NCI-H526 treated with DMSO at 0.1 percent for 48 hours (cell line): Measurements from ENCODE around the gene SORT1.
"Not testable (repeated sequence)": the region's sequence is repeated elsewhere in the genome, so short reads cannot be mapped to it uniquely, and the experiment has no call there.

ENCODE experiments used
- DNase-seq: peaks from one replicate; lab custom pipeline; 2025; lab: John Stamatoyannopoulos, UW

SORT1 gene

DNA sequence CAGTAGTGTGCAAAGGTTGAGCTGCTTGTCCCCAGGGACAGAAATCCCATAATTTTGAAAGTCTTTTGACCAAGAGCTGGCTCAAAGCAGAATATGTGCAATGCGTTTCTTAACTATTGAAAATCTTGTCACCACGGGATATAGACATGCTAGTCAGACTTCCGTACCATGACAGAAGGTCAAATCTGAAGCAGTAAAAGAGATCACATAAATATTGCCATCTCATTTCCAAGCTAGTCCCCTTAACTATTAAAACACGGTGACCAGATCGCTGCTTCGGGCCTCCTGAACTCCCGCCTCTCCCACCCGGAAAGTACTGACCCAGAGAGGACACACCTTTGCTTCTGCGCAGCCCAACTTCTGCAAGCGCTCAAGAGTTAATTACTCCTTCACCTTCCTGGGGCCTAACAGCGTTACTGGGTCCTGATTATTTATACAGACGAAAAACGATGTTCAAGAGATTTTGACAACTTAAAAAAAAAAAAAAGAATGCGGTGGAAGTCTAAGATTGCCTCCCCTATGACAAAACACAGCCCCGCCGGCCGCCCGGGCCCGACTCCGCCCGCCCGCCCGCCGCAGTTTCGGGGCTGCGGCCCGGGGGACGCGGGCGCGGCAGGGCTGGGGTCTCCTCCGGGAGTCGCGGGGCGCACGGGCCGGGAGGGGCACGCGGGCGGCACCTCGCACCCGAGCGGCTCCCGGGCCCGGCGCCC lies 692 bp downstream of the SORT1 start:
- no peak for DNase-seq

DNA sequence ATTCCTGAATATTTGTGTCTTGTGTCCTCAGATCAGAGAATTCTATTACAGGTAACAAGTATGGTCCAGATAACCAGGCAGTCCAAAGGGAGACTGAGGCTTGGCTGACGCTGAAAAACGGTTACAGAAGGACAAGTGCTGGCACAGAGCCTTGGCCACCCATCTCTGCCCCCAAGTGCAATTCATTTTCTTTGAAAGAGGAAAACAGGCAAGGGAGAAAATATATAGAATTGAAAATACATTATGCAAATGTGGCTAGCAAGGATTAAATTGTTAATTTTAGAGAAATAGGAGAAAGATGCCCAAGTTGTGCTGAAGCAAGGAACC lies 1.2 kb downstream of the SORT1 start:
- no peak for DNase-seq

DNA sequence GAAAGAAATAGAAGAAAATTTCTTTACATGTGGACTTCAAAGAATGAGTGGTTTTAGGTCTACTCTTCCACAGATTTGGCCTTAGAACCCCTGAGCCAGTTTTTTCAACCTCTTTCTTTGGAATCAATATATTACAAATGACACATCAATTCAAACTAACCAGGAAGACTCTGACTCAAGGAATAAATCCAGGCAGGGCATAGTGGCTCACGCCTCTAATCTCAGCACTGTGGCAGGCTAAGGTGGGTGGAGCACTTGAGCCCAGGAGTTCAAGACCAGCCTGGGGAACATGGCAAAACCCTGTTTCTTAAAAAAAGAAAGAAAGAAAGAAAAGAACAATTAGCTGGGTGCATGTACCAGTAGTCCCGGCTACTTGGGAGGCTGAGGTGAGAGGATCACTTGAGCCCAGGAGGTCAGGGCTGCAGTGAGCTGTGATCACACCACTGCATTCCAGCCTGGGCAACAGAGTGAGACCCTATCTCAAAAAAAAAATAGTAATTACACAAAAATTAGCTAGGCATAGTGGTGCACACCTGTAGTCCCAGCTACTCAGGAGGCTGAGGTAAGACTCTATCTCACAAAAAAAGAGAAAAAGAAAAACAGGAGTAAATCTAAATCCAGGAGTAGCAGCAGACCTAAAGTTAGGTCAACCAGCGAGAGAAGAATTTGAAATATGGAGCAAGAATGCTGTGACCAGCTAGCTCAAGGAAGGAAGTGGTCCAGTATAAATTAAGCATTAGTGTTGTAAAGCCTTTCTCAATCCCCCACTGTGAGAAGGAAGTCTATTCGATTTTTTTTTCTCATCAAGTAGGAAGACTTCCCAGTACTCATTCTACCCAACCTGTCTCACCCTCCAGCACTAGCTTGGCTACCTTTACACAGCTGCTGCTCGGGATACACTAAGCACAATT lies 1.9 kb downstream of the SORT1 start:
- no peak for DNase-seq

DNA sequence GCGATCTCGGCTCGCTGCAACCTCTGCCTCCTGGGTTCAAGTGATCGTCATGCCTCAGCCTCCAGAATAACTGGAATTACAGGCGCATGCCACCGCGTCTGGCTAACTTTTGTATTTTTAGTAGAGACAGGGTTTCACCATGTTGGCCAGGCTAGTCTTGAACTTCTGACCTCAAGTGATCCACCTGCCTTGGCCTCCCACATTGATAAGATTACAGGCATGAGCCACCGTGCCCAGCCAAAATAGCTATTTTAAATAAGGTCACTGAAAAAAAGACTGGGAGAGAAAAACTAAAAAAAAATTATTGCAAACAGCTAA lies 2.5 kb downstream of the SORT1 start:
- not testable (repeated sequence) for DNase-seq

DNA sequence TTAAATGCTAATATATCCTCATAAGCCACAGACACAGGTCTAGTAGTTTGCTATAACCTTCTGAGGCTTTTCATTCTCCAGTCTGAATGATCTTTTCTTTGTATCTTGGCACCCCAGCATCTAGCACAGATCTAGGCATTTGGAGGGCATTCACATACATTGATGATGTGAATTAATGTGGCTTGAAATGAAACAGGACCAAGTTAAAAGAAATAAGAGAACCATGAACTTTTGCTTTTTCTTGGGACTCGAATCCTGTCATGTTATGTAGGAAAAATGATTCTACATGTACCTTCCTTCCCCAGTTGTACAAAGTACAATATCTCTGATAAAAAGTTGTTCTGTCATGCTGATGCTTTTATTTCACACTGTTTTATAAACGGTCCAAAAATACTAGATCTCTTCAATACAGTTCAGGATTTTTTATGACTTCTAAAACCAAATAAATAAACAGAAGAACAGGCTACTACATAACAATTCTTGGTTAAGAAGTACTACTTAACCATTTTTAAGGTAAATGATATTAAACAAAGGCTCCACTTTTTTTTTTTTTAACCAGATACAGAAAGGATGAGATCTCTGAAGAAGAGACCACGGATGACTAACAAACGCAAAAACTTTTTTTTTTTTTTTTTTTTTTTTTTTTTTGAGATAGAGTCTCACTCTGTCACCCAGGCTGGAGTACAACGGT lies 3.0 kb downstream of the SORT1 start:
- no peak for DNase-seq

DNA sequence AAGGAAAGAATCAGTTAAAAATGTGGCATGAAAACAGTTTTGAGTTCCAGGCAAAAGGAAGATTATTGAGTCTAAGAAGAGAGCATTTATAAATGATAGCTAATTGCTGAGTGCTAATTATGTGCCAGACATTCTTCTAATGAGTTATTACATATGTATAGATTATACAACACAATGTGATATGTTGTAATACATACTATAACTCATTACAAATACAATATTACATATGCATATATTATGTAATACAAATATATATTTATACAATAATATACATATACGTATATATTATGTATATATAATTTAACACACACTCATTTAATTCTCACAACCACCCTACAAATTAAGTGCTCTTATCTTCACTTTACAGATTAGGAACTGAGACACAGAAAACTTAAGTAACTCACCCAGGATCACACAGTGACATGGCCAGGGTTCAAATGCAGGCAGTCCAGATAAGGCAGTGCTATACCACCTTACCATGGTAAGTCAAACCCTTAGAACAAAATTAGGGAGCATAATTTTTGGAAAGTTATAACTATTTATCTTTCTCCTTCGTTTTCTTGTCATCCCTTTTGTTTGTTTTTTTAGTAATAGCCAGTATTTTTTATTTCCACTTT lies 4.0 kb downstream of the SORT1 start:
- no peak for DNase-seq

DNA sequence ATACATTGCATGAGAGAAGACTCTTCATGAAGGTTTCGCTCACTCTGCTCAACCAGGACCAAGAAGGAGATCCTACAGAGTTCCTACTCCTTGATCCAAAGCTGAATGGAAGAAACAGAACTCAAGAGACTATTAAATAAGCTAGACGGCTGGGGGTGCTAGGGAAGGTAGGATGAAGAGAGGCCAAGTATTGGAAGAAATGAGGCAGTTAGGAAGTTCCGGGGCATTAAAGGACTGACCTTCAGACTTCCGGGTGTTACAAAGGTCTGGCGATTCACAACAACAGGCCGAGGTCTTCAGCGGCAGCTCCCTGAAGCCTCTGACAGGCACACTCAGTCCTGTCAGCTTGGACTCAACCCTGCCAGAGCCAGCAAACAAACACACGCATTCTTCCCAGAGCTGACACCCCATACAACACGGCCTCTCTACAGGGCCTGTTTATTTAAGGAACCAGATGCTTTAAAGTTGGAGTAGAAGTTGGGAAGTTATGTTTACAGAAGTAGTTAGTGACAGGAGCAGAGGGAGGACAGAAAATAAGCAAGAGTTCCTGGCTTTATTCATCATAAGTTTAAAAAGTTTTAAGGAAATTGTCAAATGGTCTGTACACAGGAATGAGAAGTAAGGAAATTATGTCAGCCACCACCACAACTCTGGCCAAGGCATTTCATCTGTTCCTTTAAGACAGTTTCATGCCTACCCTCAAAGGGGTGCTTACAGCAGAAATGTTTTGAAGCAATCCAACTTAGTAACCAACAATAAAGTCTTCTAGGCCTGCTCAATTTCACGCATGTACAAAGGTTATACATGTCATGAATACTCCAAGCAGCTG lies 4.7 kb downstream of the SORT1 start:
- no peak for DNase-seq

DNA sequence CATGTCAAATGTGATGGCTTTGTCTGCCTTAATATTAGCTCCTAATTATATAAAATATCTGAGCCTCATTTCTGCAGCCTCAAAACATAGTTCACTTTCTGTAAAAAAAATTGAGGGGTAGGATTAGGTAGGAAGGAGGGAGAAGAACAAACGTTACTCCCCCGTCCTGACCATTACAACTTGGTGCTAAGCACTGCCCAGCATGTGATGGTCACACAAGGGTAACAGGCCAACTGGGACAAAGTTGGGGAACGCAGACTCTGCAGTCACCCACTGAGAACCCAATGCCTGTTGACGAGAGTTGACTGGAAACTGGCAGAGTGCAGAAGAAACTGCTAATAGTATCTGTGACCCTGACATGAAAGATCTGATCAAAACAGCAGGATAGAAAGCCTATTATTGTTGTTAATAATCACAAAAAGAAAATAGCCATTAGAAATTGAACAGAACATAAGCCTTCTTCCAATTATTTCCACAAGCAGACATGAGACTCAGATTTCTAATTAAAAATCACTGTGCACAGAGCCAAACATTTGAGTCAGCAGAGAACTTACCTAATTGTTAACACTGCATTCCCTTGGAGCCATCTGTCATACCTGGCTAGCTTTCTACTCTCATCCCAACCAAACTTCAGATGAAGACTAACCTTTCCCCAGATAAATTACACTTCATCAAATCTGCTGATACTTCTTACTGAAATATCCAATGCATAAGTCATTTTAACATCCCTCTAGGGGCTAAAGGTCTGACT lies 5.5 kb downstream of the SORT1 start:
- DNase-seq = no peak

DNA sequence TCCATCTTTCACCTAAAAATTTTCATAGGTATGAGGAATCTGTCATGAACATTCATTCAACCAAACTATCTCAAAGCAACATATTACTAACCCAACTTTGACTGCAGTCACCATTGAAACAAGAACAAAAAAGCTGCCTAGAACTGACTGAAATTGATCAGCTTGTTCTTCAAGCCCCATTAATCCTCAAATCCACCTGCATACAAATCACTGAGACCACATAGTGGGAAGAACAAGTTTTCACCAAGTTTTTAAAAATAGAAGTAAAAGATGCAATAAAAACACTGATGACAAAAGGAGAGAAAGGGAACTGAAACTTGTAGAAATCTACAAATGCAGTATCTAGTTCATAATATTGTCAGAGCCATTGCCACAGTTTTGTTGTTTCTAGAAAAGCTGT lies 6.1 kb downstream of the SORT1 start:
- no peak for DNase-seq

DNA sequence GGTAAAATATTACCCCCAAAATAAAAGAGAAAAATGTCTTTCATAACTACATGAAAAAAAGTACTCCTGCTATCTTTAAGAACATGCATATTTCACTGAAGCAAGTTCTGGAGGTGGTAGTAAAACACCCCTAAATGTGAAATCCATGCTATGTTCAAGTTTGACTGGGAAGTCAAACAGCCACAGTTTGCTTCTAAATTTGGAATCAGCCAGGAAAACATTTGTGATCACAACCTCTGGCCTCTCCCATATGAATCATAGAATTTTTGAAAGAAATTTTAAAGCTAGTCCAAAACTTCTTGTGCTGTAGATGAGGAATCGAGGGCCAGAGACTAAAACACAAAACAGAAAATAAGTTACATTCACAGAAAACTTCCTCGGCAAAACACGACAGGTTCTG lies 6.6 kb downstream of the SORT1 start:
- DNase-seq = no peak

DNA sequence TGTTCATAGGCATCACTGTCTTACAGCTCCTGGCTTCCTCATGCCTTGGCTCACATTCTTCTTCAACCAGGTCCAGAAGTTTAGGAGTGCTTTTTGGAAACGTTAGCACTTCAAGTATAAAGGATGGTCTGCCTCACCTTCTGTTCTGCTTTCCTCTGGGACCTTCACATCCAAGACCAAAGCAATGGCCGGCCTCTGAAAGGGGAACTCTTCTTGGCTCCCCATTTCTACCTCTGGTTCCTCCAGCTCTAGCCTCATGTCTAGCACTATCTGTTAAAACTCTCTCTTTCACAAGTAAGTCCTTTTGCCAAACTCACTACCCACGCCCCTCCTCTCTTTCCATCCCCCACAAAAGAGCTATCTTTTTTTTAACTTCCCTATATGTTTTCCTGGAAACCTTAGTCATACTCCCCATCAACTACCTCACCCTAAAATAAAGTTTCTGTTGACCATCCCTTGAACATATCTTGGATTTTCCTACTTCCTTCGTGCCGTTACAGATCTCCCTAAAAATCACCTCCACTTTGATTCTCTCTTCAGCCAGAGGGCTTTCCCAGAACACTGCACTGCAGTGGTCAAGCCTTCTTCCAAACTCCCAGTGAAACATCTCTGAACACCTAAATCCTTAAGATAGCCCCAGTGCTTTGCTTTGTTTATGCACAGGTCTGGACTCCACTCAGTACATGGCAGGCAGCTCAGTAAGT lies 7.9 kb downstream of the SORT1 start:
- DNase-seq = no peak

DNA sequence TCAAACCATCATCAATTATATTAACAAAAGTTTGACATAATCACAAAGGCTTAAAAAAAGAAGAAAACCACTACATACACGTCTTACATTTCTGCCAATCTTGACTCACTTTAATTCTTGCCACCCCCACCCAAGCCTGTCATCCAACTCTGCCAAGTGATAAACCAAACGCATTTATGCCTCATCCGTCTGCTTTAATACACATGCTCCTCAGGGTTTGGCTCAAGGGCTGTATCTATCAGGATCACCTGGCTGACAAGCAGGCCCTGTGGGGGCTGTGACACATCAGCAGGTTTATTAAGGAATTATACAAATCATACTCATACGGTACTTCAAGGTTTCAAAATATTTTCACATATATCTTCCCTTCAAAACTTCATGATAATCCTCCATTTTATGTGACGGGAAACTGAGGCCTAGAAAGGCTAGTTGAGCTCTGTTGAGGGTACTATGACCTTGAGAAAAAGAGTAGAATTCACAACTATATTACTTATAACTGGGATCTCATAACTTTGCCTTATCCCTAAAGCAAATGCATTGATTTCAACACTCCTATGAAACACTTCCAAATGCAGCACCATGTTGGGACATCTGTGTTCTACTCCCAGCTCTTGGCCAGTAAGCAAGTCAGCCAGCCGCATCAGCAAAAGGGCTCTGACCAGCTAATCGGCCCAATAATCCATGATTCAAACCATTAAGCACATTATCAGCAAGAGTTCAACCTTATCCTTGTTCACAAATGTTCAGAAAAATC lies 8.7 kb downstream of the SORT1 start:
- DNase-seq = no peak

DNA sequence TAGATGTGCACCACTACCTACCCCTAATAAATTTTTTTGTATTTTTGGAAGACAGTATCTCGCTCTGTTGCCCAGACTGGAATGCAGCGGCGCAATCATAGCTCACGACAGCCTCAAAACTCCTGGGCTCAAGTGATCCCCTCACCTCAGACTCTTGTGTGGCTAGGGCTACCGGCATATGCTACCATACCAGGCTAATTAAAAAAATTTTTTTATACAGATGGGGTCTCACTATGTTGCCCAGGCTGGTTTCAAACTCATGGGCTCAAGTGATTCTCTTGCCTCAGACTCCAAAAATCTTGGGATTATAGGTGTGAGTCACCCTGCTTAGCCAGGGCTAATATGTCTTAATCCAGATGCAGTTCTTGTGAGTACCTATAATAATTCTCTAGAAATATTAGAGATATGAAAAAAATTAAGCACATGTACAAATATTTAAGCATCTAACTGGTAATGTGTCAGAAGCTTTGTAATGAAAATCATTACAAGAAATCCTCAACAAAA lies 9.5 kb downstream of the SORT1 start:
- no peak for DNase-seq

DNA sequence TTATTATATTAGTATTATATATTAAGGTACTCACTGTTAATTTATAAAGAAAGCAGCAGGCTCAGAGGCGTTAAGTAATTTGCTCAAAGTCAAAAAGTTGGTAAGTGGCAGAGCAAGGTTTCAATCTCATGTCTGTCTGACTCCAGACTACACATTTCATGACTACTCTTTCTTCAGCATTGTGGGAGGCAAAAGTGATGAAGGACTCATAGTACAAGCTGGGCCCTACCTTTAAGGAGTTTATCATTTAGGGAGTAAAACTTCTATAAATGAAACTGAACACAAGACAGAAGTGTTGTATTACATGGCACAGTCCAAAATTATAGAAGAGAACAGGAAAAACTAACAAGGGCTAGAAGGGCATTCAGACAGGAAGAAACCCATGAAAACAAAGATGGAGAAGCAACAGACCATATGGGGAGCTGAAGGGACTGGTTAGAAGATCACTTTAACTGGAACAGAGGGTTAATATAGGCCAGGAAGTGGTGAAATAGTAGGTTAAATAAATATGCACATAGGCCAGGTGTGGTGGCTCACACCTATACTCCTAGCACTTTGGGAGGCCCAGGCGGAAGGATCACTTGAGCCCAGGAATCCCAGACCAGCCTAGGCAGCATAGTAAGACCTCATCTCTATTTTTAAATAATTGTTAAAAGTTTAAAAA lies 11.5 kb downstream of the SORT1 start:
- DNase-seq = no peak

DNA sequence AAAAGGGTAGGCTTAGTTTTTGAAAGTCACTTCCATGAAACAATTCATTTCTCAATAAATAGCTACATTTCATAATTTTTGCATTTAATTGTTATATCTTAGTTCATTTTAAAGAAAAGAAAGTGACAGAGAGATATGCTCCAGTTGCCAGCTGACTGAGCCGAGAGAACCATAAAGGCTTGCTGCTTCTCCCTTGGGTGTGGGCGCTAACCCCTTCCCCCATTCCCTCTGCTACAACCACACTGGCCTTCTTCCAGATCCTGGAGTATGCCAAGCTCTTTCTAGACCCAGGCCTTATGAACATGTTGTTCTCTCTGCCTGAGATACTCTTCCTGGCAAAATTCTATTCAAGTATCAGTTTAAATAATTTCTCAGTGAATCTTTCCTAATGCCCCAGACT lies 12.3 kb downstream of the SORT1 start:
- no peak for DNase-seq

DNA sequence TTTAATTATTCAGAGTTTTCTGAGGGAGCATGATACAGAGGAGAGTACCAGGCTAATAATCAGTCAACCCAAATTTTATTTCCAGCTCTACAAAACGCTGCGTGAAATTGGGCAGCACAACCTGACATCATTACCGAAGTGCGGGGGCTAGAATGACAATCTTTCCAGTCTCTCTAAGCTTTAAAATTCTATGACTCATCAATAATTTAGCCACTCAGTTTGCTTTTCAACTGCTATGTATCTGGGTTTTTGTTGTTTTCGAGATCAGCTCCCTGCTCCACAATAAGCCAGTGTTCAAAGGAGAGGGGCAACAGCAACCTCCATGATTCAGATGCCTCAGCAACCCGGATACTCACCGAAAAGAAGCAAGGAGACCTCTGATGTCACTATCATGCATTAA lies 13.9 kb downstream of the SORT1 start:
- DNase-seq = no peak

DNA sequence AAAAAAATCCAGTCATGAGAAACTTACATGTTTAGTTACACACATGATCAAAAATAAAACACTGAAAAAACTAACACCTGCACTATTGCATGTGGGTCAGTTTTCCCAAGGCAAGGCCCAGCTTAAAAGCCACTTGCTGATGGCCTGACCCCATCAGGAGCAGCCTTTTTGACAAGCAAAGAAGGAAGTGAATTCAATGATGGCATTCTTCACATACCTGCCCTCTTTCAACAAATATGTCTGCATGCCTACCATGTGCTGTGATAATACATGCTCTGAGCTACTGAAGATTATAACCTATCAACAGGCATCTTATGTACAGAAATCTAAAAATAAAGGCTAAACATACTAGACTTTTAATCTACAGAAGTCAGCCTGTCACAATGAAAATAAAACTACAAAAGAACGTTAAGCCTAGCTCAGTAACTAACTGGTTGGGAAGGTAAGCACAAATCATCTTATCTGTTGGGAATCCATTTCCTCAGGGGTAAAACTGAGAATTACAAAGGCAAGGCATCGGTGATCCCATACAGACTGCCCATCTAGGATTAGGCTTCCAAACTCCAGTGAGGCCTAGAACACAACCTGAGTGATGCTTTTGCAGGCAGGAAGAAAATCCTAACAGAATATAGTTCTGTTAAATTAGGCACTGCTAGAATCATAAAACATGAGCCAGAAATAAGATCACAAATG lies 14.5 kb downstream of the SORT1 start:
- no peak for DNase-seq

DNA sequence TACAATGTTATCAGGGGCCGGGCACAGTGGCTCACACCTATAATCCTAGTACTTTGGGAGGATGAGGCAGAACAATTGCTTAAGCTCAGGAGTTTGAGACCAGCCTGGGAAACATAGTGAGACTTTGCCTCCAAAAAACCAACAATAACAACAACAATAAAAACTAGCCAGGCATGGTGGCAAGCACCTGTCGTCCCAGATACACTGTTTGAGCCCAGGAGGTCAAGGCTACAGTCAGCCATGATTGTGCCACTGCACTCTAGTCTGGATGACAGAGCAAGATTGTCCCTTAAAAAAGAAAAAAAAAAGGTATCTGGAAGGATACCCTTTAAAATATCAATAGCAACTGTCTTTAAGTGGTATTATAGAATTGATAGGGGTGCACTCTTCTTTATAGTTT lies 16.1 kb downstream of the SORT1 start:
- DNase-seq = no peak
